NB4 (cell line): ENCODE data around the gene ATP5PD.
"Not testable (repeated sequence)": the region's sequence is repeated elsewhere in the genome, so short reads cannot be mapped to it uniquely, and the experiment has no call there.

ENCODE experiments used
- DNase-seq: peaks from one replicate; pipeline ENCODE4 v3.0.0; 2010; ENCODE audit warnings: low read depth
- H3K4me3 ChIP-seq: one replicate; pipeline ENCODE4 v1.5.1; 2011; ENCODE audit warnings: mild to moderate bottlenecking, low read depth, low read length, moderate library complexity
- CTCF ChIP-seq: IDR thresholded peaks from one replicate; pipeline ENCODE4 v1.5.1; 2012; ENCODE audit warnings: low read depth, low read length
- MAX ChIP-seq: IDR thresholded peaks from 2 replicates; pipeline ENCODE4 v1.6.1; 2011; ENCODE audit warnings: low read depth, low read length
- MYC ChIP-seq: IDR thresholded peaks from 2 replicates; pipeline ENCODE4 v1.6.1; 2011; ENCODE audit warnings: low read depth, low read length
- POLR2A ChIP-seq: IDR thresholded peaks from 2 replicates; pipeline ENCODE4 v1.6.1; 2011; ENCODE audit warnings: mild to moderate bottlenecking; ENCODE audit not compliant: insufficient read length; ENCODE audit errors: extremely low read depth

ATP5PD gene

GRCh38 chr17:75047398-75048098 lies 779 bp upstream of the ATP5PD start:
- DNase-seq = peak; percentile 43
- no peak for TF ChIP-seq MAX
- no peak for TF ChIP-seq CTCF
- no peak for TF ChIP-seq POLR2A
- TF ChIP-seq MYC = no peak
- H3K4me3 ChIP-seq = peak overlapping the region; percentile 77

GRCh38 chr17:75045946-75046406 lies 793 bp downstream of the ATP5PD start:
- peak overlapping the region; percentile 89 for H3K4me3 ChIP-seq
- not testable (repeated sequence) for DNase-seq

GRCh38 chr17:75044716-75045115 lies 2.1 kb downstream of the ATP5PD start:
- H3K4me3 ChIP-seq = no peak overlapping the region
- DNase-seq = no peak
- TF ChIP-seq POLR2A (no peak), MYC (no peak), MAX (no peak), CTCF (no peak)

GRCh38 chr17:75043789-75044188 lies 3.0 kb downstream of the ATP5PD start:
- H3K4me3 ChIP-seq, DNase-seq: not testable (repeated sequence)

- no peak overlapping the region for H3K4me3 ChIP-seq
- TF ChIP-seq MAX (no peak), CTCF (no peak), MYC (no peak), POLR2A (no peak)
- DNase-seq = no peak
Measured at GRCh38 chr17:75041656-75042280, 5.0 kb downstream of the ATP5PD start.

GRCh38 chr17:75039238-75039637 lies 7.5 kb downstream of the ATP5PD start:
- H3K4me3 ChIP-seq = no peak overlapping the region
- peak; percentile 61 for DNase-seq
- TF ChIP-seq POLR2A (no peak), MAX (no peak), CTCF (no peak), MYC (no peak)
